Stimulated activated memory B cell treated with anti-CD40 and anti-IgM and Interleukin-4, amounts not matched to agents 10 μg/mL and 1 μg/mL and 100 μg/mL, for 72 hours (primary cell): Measurements from ENCODE around the gene ATXN2.
"Not testable (repeated sequence)": the region's sequence is repeated elsewhere in the genome, so short reads cannot be mapped to it uniquely, and the experiment has no call there.

Experiments
- ATAC-seq: fragments of 150-1000 bp; cut with Tn5 transposase; 2 replicates; pipeline ENCODE4 v1.10.0; 2021
- H3K27ac Mint-ChIP-seq: one replicate; pipeline ENCODE4 v1.8.0; 2022; ENCODE audit warnings: mild to moderate bottlenecking, mixed read lengths
- H3K27me3 Mint-ChIP-seq: one replicate; pipeline ENCODE4 v1.8.0; 2022; ENCODE audit warnings: mixed read lengths
- H3K36me3 Mint-ChIP-seq: one replicate; pipeline ENCODE4 v1.8.0; 2022; ENCODE audit warnings: mixed read lengths
- H3K4me1 Mint-ChIP-seq: one replicate; pipeline ENCODE4 v1.8.0; 2022; ENCODE audit warnings: mixed read lengths
- H3K4me3 Mint-ChIP-seq: one replicate; pipeline ENCODE4 v1.8.0; 2022; ENCODE audit warnings: mild to moderate bottlenecking, moderate library complexity, mixed read lengths
- H3K9me3 Mint-ChIP-seq: one replicate; pipeline ENCODE4 v1.8.0; 2022; ENCODE audit warnings: mixed read lengths

Gene ATXN2

GRCh38 chr12:111409403-111409779 lies 189.7 kb downstream of the ATXN2 start:
- no peak for ATAC-seq
- peak overlapping the region; percentile 94 for H3K27ac Mint-ChIP-seq
- H3K9me3 Mint-ChIP-seq: no peaks in the 10 kb centered on the region
- no peaks in the 10 kb centered on the region for H3K27me3 Mint-ChIP-seq
- peaks cover 83% of the 10 kb centered on the region for H3K4me1 Mint-ChIP-seq
- H3K4me3 Mint-ChIP-seq: peak overlapping the region; percentile 84
- H3K36me3 Mint-ChIP-seq: peaks cover 14% of the 10 kb centered on the region

GRCh38 chr12:111408686-111409402 lies 190.3 kb downstream of the ATXN2 start:
- Mint-ChIP-seq H3K36me3 (peaks cover 12% of the 10 kb centered on the region), H3K27me3 (no peaks in the 10 kb centered on the region), H3K27ac (peak overlapping the region; percentile 94), H3K4me1 (peaks cover 85% of the 10 kb centered on the region), H3K9me3 (no peaks in the 10 kb centered on the region), H3K4me3 (peak overlapping the region; percentile 84)
- ATAC-seq: no peak

GRCh38 chr12:111408116-111408440 lies 191.0 kb downstream of the ATXN2 start:
- H3K27ac Mint-ChIP-seq: peak overlapping the region; percentile 94
- H3K9me3 Mint-ChIP-seq: no peaks in the 10 kb centered on the region
- H3K27me3 Mint-ChIP-seq: no peaks in the 10 kb centered on the region
- peak overlapping the region; percentile 84 for H3K4me3 Mint-ChIP-seq
- ATAC-seq: no peak
- H3K4me1 Mint-ChIP-seq: peaks cover 85% of the 10 kb centered on the region
- peaks cover 4% of the 10 kb centered on the region for H3K36me3 Mint-ChIP-seq

- Mint-ChIP-seq H3K27ac (peak overlapping the region; percentile 94), H3K4me3 (peak overlapping the region; percentile 84), H3K36me3 (no peaks in the 10 kb centered on the region), H3K27me3 (no peaks in the 10 kb centered on the region), H3K9me3 (no peaks in the 10 kb centered on the region), H3K4me1 (peaks cover 85% of the 10 kb centered on the region)
- no peak for ATAC-seq
Observed at GRCh38 chr12:111407377-111408115, 191.6 kb downstream of the ATXN2 start.

- Mint-ChIP-seq H3K4me3 (peak overlapping the region; percentile 84), H3K27me3 (no peaks in the 10 kb centered on the region), H3K27ac (peak overlapping the region; percentile 94), H3K36me3 (no peaks in the 10 kb centered on the region), H3K4me1 (peaks cover 77% of the 10 kb centered on the region), H3K9me3 (no peaks in the 10 kb centered on the region)
- peak; percentile 7 for ATAC-seq
Observed at GRCh38 chr12:111406474-111407376, 192.4 kb downstream of the ATXN2 start.

- H3K27ac Mint-ChIP-seq: peak within 1 kb of the TSS; percentile 94
- no peaks in the 10 kb centered on the region for H3K36me3 Mint-ChIP-seq
- H3K9me3 Mint-ChIP-seq: no peaks in the 10 kb centered on the region
- ATAC-seq: peak; percentile 1
- H3K27me3 Mint-ChIP-seq: no peaks in the 10 kb centered on the region
- peaks cover 69% of the 10 kb centered on the region for H3K4me1 Mint-ChIP-seq
- H3K4me3 Mint-ChIP-seq: peak within 1 kb of the TSS; percentile 88
Observed at GRCh38 chr12:111405859-111406473, 193.1 kb downstream of the ATXN2 start, which contains the start of gene SH2B3. Gene SH2B3 (plus strand): TSS chr12:111405923. CDS start chr12:111418146, 12,223 bp downstream.

- Mint-ChIP-seq H3K27ac (peak overlapping the region; percentile 94), H3K4me3 (peak overlapping the region; percentile 88), H3K4me1 (peaks cover 67% of the 10 kb centered on the region), H3K36me3 (no peaks in the 10 kb centered on the region), H3K27me3 (no peaks in the 10 kb centered on the region), H3K9me3 (no peaks in the 10 kb centered on the region)
- peak; percentile 81 for ATAC-seq
Observed at GRCh38 chr12:111405149-111405858, 193.8 kb downstream of the ATXN2 start.

GRCh38 chr12:111404362-111405148 lies 194.6 kb downstream of the ATXN2 start:
- Mint-ChIP-seq H3K9me3 (peaks cover 3% of the 10 kb centered on the region), H3K36me3 (peaks cover 3% of the 10 kb centered on the region), H3K4me3 (peak overlapping the region; percentile 88), H3K27me3 (no peaks in the 10 kb centered on the region), H3K27ac (peak overlapping the region; percentile 94), H3K4me1 (peaks cover 67% of the 10 kb centered on the region)
- peak; percentile 3 for ATAC-seq

GRCh38 chr12:111402490-111402824 lies 196.7 kb downstream of the ATXN2 start:
- not testable (repeated sequence) for H3K9me3 Mint-ChIP-seq, ATAC-seq, H3K36me3 Mint-ChIP-seq, H3K27me3 Mint-ChIP-seq
- H3K4me1 Mint-ChIP-seq: peaks cover 63% of the 10 kb centered on the region
- peak overlapping the region; percentile 88 for H3K4me3 Mint-ChIP-seq
- peak overlapping the region; percentile 94 for H3K27ac Mint-ChIP-seq
